HepG2 (cell line): ENCODE data around the gene RPTOR. TPM values are rescaled to one million over a fixed set of nuclear protein-coding genes. Genes with fewer than 3 reads are reported as not detected.

ENCODE experiments used
- ARID4A ChIP-seq: sonication (generic); formaldehyde crosslinking; IDR thresholded peaks from 2 replicates; pipeline ENCODE4 v1.5.0; 2020; ENCODE audit warnings: mild to moderate bottlenecking, missing genetic modification reagents, borderline replicate concordance
- HOXA3 ChIP-seq: sonication (generic); formaldehyde crosslinking; IDR thresholded peaks from 2 replicates; pipeline ENCODE4 v1.5.0; 2020; ENCODE audit warnings: missing genetic modification reagents
- KDM6A ChIP-seq: IDR thresholded peaks from 2 replicates; pipeline ENCODE4 v1.6.1; 2016; ENCODE audit warnings: low read depth
- TAF15 ChIP-seq: fragments of 200-400 bp; formaldehyde crosslinking; IDR thresholded peaks from one replicate; pipeline ENCODE4 v1.6.1; 2018; ENCODE audit warnings: mild to moderate bottlenecking, low read depth, low read length; ENCODE audit not compliant: poor library complexity, severe bottlenecking
- TEAD2 ChIP-seq: sonication (generic); formaldehyde crosslinking; IDR thresholded peaks from 2 replicates; pipeline ENCODE4 v1.9.0; 2021; ENCODE audit warnings: missing genetic modification reagents
- ZNF281 ChIP-seq: sonication (generic); formaldehyde crosslinking; IDR thresholded peaks from 2 replicates; pipeline ENCODE4 v1.4.0; 2020; ENCODE audit warnings: missing genetic modification reagents, borderline replicate concordance
- polyA plus RNA-seq, 8 experiments: library from polyadenylated mRNA; depleted of rRNA in 3 of 8; stranded (reverse) in 7 of 8; unstranded in 1 of 8; fragments of >200 nt; fragmentation: Illumina TruSeq in 4 of 8; extraction: Trizol in 4 of 8; gene quantifications; 2 replicates each; pipeline versions ENCODE4 v1.2.1 to v1.2.3, GENCODE V29; 2011 to 2016; ENCODE audit warnings: low read depth in 4 of 8, missing spikeins in 1 of 8, mixed read lengths in 1 of 8; ENCODE audit not compliant: insufficient read depth in 1 of 8
- total RNA-seq, 5 experiments: library from RNA; depleted of rRNA; stranded (reverse); fragments of >200 nt; fragmentation: Illumina TruSeq; extraction: Trizol; gene quantifications; 2 replicates each; pipeline ENCODE4 v1.2.3, GENCODE V29; 2016; ENCODE audit warnings: low read depth in 1 of 5
- TF ChIP-seq, protein P1 (sequence below), 2 experiments: fragments of 450-650 bp in 1 of 2; sonication (generic) in 1 of 2; formaldehyde crosslinking in 1 of 2; IDR thresholded peaks; 2 replicates each; pipeline versions ENCODE4 v1.6.1 to v1.8.0; 2016 to 2022; ENCODE audit warnings: antibody characterized with exemption in 1 of 2, mild to moderate bottlenecking in 1 of 2, missing genetic modification reagents in 1 of 2
- TF ChIP-seq, protein P2 (sequence below): sonication (generic); formaldehyde crosslinking; IDR thresholded peaks from 2 replicates; pipeline ENCODE4 v1.9.0; 2021; ENCODE audit warnings: missing genetic modification reagents, mild to moderate bottlenecking, borderline replicate concordance

Gene RPTOR
- total and polyA plus RNA-seq, 2 of the 13 experiments (the other 11 are each of a cell fraction or from before 2014, with no cell fraction given), result 6.6 to 25.3 TPM

- TF ChIP-seq, protein P1, sequence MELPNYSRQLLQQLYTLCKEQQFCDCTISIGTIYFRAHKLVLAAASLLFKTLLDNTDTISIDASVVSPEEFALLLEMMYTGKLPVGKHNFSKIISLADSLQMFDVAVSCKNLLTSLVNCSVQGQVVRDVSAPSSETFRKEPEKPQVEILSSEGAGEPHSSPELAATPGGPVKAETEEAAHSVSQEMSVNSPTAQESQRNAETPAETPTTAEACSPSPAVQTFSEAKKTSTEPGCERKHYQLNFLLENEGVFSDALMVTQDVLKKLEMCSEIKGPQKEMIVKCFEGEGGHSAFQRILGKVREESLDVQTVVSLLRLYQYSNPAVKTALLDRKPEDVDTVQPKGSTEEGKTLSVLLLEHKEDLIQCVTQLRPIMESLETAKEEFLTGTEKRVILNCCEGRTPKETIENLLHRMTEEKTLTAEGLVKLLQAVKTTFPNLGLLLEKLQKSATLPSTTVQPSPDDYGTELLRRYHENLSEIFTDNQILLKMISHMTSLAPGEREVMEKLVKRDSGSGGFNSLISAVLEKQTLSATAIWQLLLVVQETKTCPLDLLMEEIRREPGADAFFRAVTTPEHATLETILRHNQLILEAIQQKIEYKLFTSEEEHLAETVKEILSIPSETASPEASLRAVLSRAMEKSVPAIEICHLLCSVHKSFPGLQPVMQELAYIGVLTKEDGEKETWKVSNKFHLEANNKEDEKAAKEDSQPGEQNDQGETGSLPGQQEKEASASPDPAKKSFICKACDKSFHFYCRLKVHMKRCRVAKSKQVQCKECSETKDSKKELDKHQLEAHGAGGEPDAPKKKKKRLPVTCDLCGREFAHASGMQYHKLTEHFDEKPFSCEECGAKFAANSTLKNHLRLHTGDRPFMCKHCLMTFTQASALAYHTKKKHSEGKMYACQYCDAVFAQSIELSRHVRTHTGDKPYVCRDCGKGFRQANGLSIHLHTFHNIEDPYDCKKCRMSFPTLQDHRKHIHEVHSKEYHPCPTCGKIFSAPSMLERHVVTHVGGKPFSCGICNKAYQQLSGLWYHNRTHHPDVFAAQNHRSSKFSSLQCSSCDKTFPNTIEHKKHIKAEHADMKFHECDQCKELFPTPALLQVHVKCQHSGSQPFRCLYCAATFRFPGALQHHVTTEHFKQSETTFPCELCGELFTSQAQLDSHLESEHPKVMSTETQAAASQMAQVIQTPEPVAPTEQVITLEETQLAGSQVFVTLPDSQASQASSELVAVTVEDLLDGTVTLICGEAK (IDR thresholded peaks at IDR 0.05), result no peak
- TF ChIP-seq, protein P1 (CRISPR knock-in tag; IDR thresholded peaks at IDR 0.05), result no peak
- TF ChIP-seq ZNF281 (CRISPR knock-in tag), result no peak
- TF ChIP-seq HOXA3 (CRISPR knock-in tag), result peak; percentile 46; the same call in 1 of the 2 replicates
- TF ChIP-seq, protein P2, sequence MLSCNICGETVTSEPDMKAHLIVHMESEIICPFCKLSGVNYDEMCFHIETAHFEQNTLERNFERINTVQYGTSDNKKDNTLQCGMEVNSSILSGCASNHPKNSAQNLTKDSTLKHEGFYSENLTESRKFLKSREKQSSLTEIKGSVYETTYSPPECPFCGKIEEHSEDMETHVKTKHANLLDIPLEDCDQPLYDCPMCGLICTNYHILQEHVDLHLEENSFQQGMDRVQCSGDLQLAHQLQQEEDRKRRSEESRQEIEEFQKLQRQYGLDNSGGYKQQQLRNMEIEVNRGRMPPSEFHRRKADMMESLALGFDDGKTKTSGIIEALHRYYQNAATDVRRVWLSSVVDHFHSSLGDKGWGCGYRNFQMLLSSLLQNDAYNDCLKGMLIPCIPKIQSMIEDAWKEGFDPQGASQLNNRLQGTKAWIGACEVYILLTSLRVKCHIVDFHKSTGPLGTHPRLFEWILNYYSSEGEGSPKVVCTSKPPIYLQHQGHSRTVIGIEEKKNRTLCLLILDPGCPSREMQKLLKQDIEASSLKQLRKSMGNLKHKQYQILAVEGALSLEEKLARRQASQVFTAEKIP (CRISPR knock-in tag), result no peak
- TF ChIP-seq KDM6A (CRISPR knock-in tag), result no peak
- TF ChIP-seq TEAD2 (CRISPR knock-in tag), result no peak
- no peak for TF ChIP-seq TAF15
- peak; percentile 27; the same call in 1 of the 2 replicates for TF ChIP-seq ARID4A
Observed at GRCh38 chr17:80649672-80650330, 105.2 kb downstream of the RPTOR start (continued).
